Measurements from ENCODE around the gene PELI1.

The PELI1 gene

GRCh38 chr2:64144057-64145013 is at the start of gene PELI1:
TSS of gene PELI1 (minus strand) at chr2:64144420. CDS start at chr2:64108310, 36,110 bp downstream.
- DNase-seq: peak; percentile 96

GRCh38 chr2:64193491-64193890 is 49.3 kb upstream of the PELI1 start:
- DNase-seq: no peak

- DNase-seq: no peak
These were observed 48.5 kb upstream of the PELI1 start for GRCh38 chr2:64192664-64193105.

GRCh38 chr2:64192125-64192479 is 47.9 kb upstream of the PELI1 start:
- no peak for DNase-seq

- DNase-seq: no peak
These were observed 45.4 kb upstream of the PELI1 start for GRCh38 chr2:64189586-64189985.

- DNase-seq: no peak
These were observed 44.9 kb upstream of the PELI1 start for GRCh38 chr2:64189167-64189566.

GRCh38 chr2:64186699-64187605 is 42.7 kb upstream of the PELI1 start:
- DNase-seq: no peak

GRCh38 chr2:64179582-64180321 is 35.5 kb upstream of the PELI1 start:
- DNase-seq: no peak

- no peak for DNase-seq
These were observed 33.1 kb upstream of the PELI1 start for GRCh38 chr2:64177315-64177714.

- DNase-seq: no peak
These were observed 31.4 kb upstream of the PELI1 start for GRCh38 chr2:64175419-64176197.

GRCh38 chr2:64173156-64174135 is 29.2 kb upstream of the PELI1 start:
- DNase-seq: no peak

- DNase-seq: no peak
These were observed 24.5 kb upstream of the PELI1 start for GRCh38 chr2:64168756-64169155.

GRCh38 chr2:64168201-64168600 is 24.0 kb upstream of the PELI1 start:
- no peak for DNase-seq

- DNase-seq: no peak
These were observed 22.6 kb upstream of the PELI1 start for GRCh38 chr2:64166637-64167420.

GRCh38 chr2:64166212-64166611 is 22.0 kb upstream of the PELI1 start:
- no peak for DNase-seq

GRCh38 chr2:64165706-64166105 is 21.5 kb upstream of the PELI1 start:
- no peak for DNase-seq

- DNase-seq: no peak
These were observed 20.4 kb upstream of the PELI1 start for GRCh38 chr2:64164629-64165028.

GRCh38 chr2:64162516-64162915 is 18.3 kb upstream of the PELI1 start:
- DNase-seq: no peak

- no peak for DNase-seq
These were observed 13.6 kb upstream of the PELI1 start for GRCh38 chr2:64157792-64158191.

GRCh38 chr2:64153811-64154210 is 9.6 kb upstream of the PELI1 start:
- DNase-seq: no peak

Measured in NCI-H1092 treated with DMSO at 0.1 percent for 48 hours (cell line).